NCI-H146 treated with DMSO at 0.1 percent for 48 hours (cell line): ENCODE data around the gene ASCC1.
"Not testable (repeated sequence)": the region's sequence is repeated elsewhere in the genome, so short reads cannot be mapped to it uniquely, and the experiment has no call there.

Experiments
- DNase-seq: peaks from one replicate; lab custom pipeline; 2025; ENCODE audit not compliant: unreplicated experiment; lab: John Stamatoyannopoulos, UW

Gene ASCC1

GRCh38 chr10:72249176-72249862 lies 33.2 kb upstream of the ASCC1 start:
- DNase-seq = not testable (repeated sequence)

GRCh38 chr10:72248468-72249151 lies 32.5 kb upstream of the ASCC1 start:
- DNase-seq = no peak

GRCh38 chr10:72245949-72246525 lies 30.0 kb upstream of the ASCC1 start:
- DNase-seq = no peak

GRCh38 chr10:72244573-72245038 lies 28.5 kb upstream of the ASCC1 start:
- no peak for DNase-seq

- DNase-seq = no peak
These were observed 27.9 kb upstream of the ASCC1 start for GRCh38 chr10:72243822-72244437.

- DNase-seq = no peak
These were observed 26.6 kb upstream of the ASCC1 start for GRCh38 chr10:72242675-72243074.

GRCh38 chr10:72241691-72242252 lies 25.7 kb upstream of the ASCC1 start:
- DNase-seq = no peak

- no peak for DNase-seq
These were observed 24.3 kb upstream of the ASCC1 start for GRCh38 chr10:72240371-72240770.

- no peak for DNase-seq
These were observed 23.3 kb upstream of the ASCC1 start for GRCh38 chr10:72239409-72239808.

GRCh38 chr10:72238392-72239175 lies 22.5 kb upstream of the ASCC1 start:
- DNase-seq = no peak

- DNase-seq = no peak
These were observed 19.6 kb upstream of the ASCC1 start for GRCh38 chr10:72235544-72236279.

- no peak for DNase-seq
These were observed 18.6 kb upstream of the ASCC1 start for GRCh38 chr10:72234560-72235095.

- no peak for DNase-seq
These were observed 17.5 kb upstream of the ASCC1 start for GRCh38 chr10:72233621-72234020.

- peak; percentile 29 for DNase-seq
These were observed 13.5 kb upstream of the ASCC1 start for GRCh38 chr10:72229261-72230251.

GRCh38 chr10:72228318-72228751 lies 12.3 kb upstream of the ASCC1 start:
- DNase-seq = peak; percentile 56

GRCh38 chr10:72227826-72228225 lies 11.8 kb upstream of the ASCC1 start:
- DNase-seq = no peak

GRCh38 chr10:72226418-72227027 lies 10.4 kb upstream of the ASCC1 start:
- no peak for DNase-seq

- not testable (repeated sequence) for DNase-seq
These were observed 8.1 kb upstream of the ASCC1 start for GRCh38 chr10:72224191-72224590.
